GM10248 (cell line): ENCODE data around the gene CELA2B.
"Not testable (repeated sequence)": the region's sequence is repeated elsewhere in the genome, so short reads cannot be mapped to it uniquely, and the experiment has no call there.

Experiments used
- CTCF ChIA-PET: fragments of 300-600 bp; sonication (Branson Sonifier 250); formaldehyde crosslinking; extraction: SDS; loops from one replicate; lab custom pipeline; 2021; ENCODE audit warnings: antibody characterized with exemption; lab: Yijun Ruan, JAX
- POLR2A ChIA-PET: fragments of 350-650 bp; sonication (Branson Sonifier 250); formaldehyde crosslinking; extraction: SDS; loops from one replicate; lab custom pipeline; 2020; ENCODE audit warnings: antibody characterized with exemption; lab: Yijun Ruan, JAX
- DNase-seq: peaks from one replicate; pipeline ENCODE4 v3.0.0; 2012; ENCODE audit errors: extremely low spot score
- CTCF ChIP-seq: IDR thresholded peaks from 2 replicates; pipeline ENCODE4 v1.5.1; 2012; ENCODE audit warnings: mild to moderate bottlenecking, low read depth; ENCODE audit errors: extremely low read depth, missing control alignments, control extremely low read depth

Gene CELA2B

GRCh38 chr1:15468145-15468544, 7.8 kb upstream of the CELA2B start:
- no peak for DNase-seq
- CTCF ChIA-PET: interaction anchor here (1.2 kb wide), 1 partner anchor 145 kb away, joined by 4 read pairs; no protein-coding TSS in a partner anchor
- no peak for TF ChIP-seq CTCF
- POLR2A ChIA-PET: no interaction called here

DNA sequence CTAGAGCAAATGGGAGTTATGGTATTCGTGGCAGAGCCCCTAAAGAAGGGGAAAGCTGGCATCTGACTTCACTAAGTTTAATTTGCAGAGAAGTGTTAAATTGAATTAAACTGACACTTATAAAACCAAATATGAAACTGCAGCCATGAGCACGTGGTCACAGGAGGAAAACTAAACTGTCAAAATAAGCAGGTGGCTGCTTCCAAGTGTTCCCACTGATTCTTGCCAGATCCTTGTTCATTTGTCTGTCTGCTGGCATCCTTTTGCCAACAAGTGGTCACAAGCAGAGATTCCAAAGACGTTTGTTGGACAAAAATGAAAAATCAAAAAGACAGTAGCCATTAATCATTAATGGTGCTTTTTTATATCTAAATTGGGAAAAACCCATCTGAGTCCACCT, 6.5 kb upstream of the CELA2B start:
- ChIA-PET POLR2A (no interaction called here), CTCF (no interaction called here)
- no peak for TF ChIP-seq CTCF
- DNase-seq: no peak

DNA sequence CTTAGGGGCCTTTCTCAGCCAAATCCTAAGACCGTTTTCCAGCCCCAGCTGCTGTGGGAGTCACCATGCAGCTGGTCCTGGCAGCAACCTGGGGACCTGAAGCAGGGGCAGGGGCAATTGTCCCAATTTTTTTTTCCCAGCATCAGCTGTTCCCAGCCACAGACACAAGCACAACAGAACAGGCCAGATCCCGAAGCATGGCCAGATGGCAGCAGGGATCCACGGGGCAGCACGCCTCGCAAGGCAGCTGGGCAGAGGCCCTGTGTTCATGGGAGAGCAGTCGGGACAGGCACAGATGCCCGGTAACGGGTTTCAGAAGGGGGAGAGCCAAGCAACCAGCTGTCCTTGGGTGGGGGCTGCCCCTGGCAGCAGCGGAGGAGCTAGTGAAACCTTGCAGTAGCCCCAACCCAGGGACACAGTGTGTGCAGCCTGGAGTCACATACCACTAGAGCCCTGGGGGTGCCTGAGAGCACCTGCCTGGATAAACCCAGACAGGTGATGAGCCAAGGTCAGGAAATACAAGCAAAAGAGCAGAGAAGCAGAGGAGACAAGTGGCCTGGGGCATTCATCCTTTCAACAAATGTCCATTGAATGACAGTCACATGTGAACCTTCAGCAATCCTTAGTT, 6.0 kb upstream of the CELA2B start:
- CTCF ChIA-PET, POLR2A ChIA-PET: not testable (repeated sequence)

DNA sequence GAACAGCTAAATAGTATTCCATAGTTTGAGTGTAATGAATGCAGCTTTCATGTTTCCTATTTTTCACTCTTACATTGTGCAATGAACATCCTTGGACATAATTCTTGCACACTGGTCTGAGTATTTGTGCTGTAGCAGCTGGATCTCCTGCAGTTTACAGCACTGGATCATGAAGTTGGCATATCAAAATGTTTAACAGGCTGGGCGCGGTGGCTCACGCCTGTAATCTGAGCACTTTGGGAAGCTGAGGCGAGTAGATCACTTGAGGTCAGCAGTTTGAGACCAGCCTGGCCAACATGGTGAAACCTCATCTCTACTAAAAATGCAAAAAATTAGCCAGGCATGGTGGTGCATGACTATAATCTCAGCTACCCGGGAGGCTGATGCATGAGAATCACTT, 4.8 kb upstream of the CELA2B start:
- DNase-seq, POLR2A ChIA-PET: not testable (repeated sequence)
- CTCF ChIA-PET: interaction anchor here (1.5 kb wide), 1 partner anchor 147 kb away, joined by 3 read pairs; no protein-coding TSS in a partner anchor

More for the DNA sequence above, 6.0 kb upstream of the CELA2B start:
- DNase-seq: not testable (repeated sequence)

GRCh38 chr1:15471723-15472122, 4.2 kb upstream of the CELA2B start:
- CTCF ChIA-PET: interaction anchor here (1.5 kb wide), 1 partner anchor 148 kb away, joined by 3 read pairs; no protein-coding TSS in a partner anchor

DNA sequence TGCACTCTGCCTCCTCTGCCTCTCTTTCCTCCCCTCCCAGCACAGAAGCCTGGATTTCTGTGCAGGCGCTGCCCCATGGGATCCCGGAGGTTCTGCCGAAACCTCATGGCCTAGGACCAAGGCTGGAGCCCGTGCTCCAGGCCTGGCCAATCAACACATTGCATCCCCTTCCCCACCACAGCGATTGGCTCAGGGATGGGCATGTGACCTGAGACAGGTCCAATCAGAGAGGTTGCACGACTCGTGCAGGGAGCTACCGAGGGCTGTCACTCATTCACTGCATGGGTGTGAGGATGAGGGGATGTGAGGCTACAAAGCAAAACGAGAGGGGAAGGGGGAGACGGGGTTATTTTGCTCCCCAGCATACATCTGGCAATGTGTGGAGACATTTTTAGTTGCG, 3.3 kb upstream of the CELA2B start:
- ChIA-PET POLR2A (no interaction called here), CTCF (no interaction called here)
- TF ChIP-seq CTCF: no peak
- no peak for DNase-seq

More at GRCh38 chr1:15471723-15472122, 4.2 kb upstream of the CELA2B start:
- DNase-seq, POLR2A ChIA-PET: not testable (repeated sequence)

DNA sequence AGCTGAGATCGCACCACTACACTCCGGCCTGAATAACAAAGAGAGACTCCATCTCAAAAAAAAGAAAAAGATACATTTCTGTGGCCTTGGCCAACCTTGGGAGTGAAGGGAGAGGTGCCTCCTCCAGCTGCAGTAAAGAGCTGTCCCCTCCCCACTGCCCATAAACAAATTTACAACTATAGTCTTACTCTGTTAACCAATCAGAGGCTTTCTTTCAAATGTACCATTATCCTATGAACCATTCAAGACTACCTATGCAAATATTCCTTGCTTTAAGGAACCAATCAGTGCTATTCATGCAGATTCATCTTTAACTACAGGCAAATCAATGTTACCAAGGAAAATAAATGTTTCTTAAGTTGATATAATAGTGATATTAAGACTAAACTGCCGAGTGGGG, 1.0 kb downstream of the CELA2B start:
- ChIA-PET CTCF (interaction anchor here (1.9 kb wide), 1 partner anchor 46 kb away, joined by 4 read pairs; no protein-coding TSS in a partner anchor), POLR2A (no interaction called here)
- no peak for DNase-seq
- TF ChIP-seq CTCF: no peak

- ChIA-PET CTCF (no interaction called here), POLR2A (no interaction called here)
- no peak for TF ChIP-seq CTCF
- no peak for DNase-seq
These were observed 1.8 kb downstream of the CELA2B start for GRCh38 chr1:15477646-15478212.
